Fibroblast of gingiva (primary cell): ENCODE results near the gene ST6GALNAC6.
"Not testable (repeated sequence)": the region's sequence is repeated elsewhere in the genome, so short reads cannot be mapped to it uniquely, and the experiment has no call there.

ENCODE experiments used
- DNase-seq: peaks from one replicate; pipeline ENCODE4 v3.0.0-alpha.2; 2011; ENCODE audit warnings: low read depth

ST6GALNAC6 gene

DNA sequence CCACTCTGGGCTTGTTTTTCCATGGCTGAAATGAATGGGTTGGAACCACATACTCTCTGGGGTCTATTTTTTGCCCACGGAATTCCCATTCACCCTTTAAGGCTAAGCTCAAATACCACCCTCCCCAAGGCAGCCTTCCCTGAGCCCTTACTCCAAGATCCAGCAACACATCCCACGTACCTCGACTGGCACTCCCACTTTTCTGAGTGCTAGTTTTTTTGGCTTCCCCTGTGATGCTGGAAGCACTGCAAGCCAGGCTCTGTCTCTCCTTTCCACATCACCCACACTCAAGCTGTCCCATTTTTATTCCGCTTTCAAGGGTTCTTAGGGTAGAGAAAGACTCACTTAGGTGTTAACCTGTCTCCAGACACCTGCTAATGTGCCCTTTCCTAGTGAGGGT lies 6.0 kb downstream of the ST6GALNAC6 start:
- DNase-seq, result no peak

DNA sequence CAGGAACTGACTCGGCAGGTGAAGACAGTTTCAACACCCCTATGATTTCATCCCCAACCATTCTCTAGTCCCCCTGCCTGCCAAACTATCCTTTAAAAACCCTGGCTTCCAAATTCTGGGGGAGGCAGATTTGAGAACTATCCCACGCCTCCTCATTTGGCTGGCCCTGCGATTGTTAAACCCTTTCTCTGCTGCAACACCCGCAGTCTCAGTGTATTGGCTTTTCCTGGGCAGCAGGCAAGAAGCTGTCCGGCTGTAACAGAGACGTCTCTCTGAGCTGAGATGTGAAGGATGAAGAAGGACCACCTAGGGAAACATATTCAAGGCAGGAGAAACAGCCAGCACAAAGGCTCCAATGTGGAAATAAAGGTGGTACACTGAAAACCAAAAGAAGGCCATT lies 6.6 kb downstream of the ST6GALNAC6 start:
- no peak for DNase-seq

DNA sequence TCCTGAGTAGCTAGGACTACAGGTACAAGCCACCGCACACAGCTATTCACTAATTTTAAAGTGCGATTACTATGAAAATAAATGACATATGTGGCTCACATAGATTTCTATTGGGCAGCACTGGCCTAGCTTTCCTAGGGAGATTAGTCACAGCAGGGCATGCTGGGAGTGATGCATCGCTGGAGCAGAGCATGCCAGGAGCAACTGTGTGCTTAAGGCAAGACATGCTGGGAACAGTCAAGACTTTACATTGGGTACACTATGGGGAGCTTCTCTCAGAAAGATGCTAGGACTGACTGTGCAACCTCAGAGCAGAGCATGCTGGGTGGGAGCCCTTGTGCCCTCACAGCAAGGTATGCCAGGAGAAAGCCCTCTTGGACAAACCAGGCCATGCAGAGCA lies 9.3 kb downstream of the ST6GALNAC6 start:
- DNase-seq, result no peak

DNA sequence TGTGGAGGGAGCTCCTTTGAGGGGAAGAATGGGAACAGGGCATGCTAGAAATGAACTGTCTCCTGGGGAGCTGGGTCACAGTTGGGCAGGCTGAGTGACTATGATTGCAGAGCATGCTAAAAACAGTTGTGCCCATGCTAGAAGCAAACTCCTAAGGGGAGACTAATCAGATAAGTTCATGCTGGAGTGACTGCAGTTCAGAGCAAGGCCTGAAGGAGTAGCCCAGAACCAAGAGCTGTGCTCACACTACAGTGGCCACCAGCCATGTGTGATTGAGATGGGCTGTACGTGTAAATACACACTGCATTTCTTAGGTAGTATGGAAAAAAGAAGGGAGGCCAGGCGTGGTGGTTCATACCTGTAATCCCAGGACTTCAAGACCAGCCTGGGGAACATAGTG lies 11.6 kb downstream of the ST6GALNAC6 start:
- DNase-seq, result no peak

DNA sequence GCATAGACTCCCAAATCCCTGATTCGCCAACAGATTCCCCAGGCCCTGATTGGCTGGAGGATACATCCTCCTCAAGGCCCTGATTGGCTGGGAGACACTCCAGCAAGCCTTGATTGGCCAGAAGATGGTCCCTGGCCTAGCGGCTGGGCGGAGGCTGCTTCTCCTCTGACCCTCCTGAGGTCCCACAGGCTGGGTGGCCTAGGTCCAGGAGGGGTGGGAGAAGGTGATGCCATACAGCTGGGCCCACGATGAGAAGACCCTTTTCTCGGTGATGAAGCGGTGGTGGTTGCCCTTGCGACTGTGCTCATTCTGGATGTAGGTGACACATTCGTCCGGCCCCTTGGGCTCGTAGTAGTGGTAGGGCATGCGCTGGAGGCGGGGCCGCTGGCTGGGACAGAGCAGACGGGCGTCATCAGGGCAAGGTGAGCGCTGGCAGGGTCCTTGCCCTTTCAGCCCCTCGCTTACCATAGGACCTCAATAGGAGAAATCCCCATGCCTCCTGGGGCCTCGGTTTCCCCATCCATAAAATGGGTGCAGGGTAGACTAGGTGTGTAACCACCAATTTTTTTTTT lies 12.9 kb downstream of the ST6GALNAC6 start:
- no peak for DNase-seq

DNA sequence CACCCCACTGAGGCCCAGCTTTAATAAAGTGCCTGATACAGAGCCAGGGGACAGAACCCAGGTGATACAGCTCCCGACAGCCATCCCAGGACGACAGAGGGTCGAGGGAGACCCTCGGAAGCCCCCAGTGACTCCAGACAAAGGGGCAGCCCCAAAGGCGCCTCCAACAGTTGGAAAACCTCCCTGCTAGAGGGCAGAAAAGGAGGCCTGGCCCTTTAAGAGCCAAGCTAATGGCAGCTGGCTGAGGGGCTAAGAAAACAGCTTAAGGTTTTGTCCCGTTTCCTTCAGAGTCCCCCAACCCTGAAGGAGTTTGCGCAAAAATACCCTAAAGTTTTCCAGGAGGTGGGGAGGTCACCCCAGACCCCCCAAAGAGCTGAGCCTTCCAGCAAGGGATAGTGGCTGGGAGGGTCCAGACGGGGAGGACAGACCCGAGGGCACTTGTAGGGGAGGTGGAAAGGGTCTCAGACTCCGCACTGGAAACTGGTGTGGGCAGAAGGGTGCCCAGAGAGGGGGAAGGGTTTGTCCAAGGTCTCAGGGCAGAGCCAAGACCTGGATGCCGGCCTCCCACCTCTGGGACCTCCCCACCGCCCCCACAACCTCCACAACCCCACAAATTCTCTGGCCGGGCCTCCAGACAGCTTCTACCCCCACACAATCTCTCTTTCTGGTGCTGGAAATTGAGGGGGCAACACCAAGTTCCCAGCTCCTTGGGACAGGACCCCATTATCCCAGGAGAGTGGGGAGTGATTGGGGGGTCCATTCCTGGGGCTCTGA lies 13.7 kb downstream of the ST6GALNAC6 start:
- no peak for DNase-seq

DNA sequence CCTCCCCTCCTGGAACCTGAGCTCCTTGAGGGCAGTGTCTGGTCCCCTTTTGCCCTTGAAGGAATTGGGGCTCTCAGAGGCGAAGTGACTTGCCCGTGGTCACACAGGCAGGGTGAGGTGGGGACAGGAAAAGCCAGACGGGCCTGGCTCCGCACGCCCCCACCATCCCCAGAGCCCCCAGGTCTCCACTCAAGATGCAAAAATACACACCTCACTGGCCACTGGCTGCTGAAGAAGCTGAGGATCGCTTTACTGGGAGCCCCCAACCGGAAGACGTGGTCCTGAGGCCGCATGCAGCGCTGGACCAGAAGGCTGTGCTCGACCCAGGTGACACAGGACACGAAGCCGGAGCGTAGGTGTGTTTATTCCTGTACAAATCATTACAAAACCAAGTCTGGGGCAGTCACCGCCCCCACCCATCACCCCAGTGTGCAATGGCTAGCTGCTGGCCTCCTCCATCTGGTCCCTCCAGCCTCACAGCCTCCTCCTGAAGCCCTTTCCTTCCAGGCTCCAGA lies 14.4 kb downstream of the ST6GALNAC6 start:
- DNase-seq, result no peak

DNA sequence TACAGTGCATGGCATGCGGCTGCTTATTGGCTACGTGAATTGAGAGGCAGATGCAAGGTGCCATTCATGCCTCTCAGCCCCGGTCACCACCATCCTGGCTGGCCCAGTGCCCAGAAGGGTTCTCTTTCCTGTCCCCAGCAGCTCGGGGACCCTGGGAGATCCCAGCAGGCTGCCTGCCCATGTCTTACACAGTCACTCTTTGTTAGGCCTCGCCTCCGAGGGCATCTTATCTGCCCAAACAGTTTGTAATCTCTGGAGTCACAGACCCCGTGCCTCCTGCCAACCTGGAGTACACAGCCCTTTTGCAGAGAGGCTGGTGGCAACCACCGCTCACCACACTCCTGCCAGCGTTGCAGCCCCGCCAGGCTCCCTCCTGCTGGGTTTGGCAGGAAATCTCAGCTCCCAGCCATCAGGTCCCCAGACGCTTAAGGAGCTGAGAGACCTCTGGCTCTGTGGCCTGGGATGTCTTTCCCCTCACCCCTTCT lies 14.9 kb downstream of the ST6GALNAC6 start:
- DNase-seq, result no peak

DNA sequence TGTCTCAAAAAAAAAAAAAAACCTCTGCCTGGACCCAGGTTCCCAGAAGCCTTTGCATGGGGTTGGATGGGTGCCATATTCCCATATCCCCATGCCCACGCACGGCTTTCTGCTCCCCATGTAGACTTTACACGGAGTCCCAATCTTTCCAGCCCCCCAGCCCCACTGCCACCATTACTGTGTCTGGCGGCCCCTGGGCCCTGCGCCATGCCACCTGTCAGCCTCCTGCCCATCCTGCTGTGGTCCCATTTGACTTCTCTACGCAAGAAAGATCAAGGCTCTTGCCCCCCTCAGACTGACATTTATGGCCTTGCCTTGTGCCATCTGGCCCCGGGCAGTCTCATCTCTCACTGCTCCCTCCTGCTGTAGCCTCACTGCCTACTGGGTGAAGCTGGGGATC lies 15.4 kb downstream of the ST6GALNAC6 start:
- DNase-seq, result no peak

DNA sequence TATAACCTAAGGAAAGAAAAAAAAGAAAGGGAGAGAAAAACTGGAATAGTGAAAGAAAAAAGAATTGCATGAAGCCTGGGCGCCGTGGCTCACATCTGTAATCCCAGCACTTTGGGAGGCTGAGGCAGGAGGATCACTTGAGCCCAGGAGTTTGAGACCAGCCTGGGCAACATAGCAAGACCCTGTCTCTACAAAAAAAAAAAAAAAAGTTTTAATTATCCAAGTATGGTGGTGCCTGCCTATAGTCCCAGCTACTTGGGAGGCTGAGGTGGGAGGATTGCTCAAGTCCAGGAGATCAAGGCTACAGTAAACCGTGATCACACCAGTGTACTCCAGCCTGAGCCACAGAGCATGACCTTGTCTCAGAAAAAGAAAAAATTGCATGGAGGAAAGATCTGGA lies 17.7 kb downstream of the ST6GALNAC6 start:
- not testable (repeated sequence) for DNase-seq

DNA sequence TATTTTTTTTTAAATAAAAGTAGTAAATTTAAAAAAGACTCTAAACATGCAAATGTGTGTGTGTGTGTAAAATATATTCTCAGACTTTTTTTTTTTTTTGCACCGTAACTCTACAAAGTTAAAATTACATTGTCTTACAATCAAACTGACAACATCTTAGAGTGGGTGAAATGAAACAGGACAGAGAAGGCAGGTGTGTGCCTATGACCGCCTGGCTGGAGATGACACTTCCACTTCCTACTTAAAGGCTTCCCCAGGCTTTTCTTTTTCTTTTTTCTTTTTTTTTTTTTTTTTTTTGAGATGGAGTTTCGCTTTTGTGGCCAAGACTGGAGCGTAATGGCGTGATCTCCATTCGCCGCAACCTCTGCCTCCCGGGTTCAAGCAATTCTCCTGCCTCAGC lies 19.3 kb downstream of the ST6GALNAC6 start:
- DNase-seq, result no peak

DNA sequence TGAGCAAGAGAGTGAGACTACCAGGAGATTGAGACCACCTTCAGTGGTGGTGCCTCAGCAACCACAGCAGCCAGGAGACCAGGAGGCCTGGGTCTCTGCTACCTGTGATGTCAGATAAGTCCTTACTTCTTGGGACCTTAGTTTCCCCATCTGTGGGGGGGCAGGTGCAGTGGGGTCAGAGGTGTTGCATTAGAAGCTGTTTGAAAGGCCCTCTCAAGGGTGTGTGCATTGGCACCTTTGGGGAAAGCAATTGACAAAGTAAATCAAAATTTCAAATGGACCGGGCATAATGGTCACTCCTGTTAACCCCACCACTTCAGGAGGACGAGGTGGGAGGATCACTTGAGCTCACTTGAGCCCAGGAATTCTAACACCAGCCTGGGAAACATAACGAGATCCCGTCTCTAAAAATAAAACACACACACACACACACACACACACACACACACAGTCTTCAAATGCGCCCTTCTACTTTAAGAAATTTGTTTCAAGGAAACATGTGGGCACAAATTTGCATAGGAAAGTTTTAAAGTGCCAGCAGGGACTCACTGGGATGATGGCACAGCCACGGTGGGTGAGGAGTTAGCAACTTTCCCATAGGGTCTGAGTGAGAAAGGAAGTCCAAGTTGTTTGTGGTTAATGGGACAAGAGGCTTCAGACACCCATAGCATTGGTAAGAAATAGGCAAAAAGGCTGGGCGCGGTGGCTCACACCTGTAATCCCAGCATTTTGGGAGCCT lies 20.6 kb downstream of the ST6GALNAC6 start:
- DNase-seq, result no peak

DNA sequence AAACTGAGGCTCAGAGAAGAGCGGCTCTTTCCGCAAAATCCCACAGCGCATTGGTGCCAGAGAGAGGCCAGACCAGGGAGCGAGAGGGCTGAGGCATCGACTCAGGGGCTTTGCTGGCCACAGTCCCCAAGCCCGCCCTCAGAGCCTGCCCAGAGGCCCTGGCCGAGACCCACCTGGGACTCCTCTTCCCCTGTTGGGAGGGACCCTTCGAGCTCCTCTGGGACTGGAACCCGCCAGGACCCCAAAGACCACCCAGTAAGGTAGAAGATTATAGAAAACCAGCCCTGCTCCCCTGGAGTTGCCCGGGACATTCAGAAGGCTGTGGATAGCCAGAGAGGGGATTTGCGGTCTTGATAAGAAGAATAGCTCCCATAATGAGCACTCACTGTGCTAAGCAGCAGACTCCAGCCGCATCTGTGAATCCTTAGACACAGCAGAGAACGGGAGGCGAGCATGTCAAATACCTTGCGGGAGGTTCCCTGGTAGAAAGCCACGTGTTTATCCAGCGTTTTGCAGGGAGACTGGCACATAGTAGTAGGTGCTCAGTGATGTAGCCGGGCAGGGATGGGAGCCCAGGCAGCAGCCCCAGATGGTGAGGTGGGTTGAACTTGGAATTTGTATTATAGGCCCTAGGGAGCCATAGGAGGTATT lies 21.3 kb downstream of the ST6GALNAC6 start:
- DNase-seq, result no peak

DNA sequence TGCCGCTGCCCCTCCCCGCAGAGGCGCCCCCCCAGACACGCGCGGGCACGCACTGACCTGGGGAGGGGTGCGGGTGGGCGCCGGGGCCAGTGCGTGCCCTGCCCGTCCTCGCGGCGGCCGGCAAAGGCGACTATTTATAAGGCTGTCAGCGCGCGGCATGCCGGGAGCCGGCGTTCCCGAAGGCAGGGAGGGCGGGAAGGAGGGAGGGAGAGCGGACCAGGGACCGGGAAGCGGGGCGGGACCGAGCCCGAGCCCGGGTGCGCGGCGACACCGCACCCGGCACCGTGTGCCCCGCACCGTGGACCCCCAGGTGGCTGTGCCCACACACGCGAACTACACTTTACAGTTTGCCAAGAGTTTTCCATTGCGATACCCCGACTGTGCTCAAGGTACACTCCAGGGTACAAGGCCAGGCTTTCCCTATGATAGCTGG lies 21.8 kb downstream of the ST6GALNAC6 start, which contains the start of gene AK1:
Gene AK1 (minus strand): TSS at position 110 of the 433 bp plus-strand sequence. CDS start 3,058 bp downstream, outside the sequence.
- DNase-seq, result peak; percentile 67

DNA sequence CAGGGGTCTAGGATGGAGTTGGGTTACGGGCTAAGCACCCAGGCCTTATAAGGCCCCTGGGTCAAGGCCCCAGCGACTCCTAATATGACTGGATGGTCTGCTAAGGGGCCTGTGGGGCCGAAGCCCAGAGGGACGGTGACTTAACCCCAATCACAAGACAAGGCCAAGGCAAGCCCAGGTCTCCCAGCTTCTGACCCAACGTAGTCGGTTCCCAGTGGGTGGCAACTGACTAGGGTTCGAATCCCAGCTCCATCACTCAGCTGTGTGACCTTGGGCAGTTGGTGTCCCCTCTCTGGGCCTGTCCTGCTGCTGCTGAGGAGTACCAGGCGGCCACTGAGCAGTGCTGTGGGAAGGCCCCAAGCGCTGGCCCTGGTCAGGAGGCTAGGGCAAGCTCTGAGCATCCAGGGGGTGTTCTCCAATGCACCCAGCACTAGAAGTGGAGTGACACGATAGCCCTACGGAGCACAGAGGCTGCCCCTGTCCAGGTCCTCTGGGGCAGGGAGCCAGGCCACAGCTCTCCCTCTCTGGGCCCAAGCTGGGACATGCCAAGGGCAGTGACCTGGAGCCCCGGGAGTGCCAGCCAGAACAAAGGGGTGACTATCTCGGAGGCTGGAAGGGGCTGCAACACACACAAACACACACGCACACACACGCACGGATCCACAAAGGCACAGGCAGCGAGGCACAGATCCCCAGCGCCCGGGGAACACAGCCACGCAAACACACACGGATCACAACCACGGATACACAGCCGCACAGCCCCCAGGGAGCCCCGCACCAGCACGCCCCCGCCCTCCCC lies 22.4 kb downstream of the ST6GALNAC6 start:
- no peak for DNase-seq

DNA sequence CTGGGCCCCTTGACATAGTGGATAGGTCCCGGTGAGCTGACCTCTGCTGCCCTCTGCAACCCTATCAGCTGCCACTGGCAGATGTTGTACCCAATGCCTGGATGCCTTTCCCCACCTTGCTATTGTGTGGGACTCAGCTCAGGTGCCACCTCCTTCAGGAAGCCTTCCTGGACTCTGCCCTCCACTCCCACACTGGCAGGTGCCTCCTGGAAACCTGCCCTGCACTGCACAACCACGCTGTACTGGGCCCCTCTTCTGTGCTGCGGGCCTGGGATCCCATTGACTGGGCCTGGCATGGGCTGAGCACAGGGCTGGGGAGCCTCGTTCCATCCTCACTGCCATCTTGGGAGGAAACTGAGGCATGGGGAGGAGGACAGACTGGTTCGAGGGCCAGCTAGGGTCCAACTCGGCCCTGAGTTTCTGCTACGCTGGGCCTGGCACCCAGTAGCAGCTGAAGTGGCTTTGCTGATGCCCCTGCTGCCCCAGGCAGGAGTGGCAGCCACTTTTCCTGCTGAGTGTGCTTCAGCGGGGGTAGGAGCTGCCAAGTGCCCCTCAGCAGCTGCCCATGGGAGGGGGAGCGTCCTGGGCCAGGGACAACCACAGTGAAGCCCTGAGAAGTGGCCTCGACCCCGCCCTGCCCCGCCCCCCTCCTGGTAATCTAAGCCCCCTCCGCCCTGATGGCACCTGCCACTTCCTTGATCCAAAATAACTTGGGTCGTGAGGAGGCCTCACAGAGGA lies 23.2 kb downstream of the ST6GALNAC6 start:
- DNase-seq, result no peak

DNA sequence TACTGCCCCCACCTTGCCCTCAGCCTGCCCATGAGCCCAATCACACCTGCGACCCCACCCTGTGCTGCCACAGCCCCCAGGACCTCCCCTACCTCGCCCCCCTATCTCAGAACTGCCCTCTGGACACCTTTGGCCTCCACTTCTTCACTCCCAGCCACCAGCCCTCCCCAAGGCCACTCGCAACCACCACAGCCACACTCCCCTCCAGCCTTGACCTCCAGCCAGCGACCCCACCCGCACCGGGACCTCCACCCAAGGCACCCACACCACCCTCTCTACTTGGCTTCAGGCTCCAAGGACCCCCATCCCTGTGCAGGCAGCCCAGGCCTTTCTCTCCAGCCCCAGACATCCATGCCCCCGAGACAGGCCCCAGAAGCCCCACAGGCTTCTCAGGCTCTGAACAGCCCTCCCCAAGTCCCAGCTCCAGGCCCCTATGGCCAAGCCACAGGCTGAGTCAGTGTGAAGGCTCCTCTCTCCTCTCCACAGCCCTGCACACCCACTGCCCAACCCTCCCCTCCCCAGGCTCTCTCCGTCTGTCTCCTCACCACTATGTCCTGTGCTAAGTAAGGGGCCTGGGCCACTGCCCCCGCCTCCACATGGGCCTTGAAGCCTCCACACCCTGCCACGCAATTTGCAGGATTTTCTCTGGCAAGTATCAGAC lies 24.0 kb downstream of the ST6GALNAC6 start:
- no peak for DNase-seq

DNA sequence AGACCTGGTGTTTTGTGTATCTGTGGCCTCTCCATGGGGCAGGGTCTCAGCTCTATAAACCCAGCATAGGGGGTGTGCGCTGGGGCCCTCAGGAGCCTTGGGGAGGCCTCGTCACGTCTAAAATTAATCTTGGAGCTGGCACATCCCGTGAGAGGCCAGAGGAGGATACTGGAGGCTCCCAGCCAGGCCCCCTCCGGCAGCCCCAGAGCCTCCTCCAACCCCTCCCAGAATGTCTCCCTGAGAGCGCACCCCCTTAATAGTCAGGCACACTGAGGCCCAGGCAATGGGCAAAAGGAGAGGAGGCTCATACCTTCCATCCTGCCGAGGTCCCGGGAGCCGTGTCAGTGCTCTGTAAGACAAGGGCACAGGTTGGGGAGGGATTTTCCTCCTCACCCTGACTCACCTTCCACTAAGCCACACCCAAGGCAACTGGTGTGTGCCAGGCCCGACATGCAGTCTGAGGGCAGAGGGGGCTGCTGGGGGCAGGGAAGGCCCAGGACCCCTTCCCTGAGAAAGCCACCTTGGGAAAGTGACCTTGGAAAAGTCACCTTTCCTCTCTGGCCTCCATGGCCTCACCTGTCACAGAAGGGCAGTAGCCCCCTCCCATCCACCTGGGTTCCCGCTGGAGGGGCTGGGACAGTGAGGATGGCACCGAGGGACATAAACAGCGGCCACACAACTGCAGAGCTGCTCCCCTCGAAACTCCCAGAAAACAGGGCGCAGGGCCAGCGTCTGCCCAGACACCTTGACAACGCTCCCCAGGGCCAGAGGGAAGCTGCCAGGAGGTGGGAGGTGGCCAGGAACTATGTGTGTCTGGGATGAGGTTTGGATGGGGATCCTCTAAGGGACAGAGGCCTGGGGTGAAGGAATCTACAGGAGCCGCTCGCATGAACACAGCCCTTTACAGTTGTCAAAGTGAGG lies 24.8 kb downstream of the ST6GALNAC6 start:
- DNase-seq, result no peak

DNA sequence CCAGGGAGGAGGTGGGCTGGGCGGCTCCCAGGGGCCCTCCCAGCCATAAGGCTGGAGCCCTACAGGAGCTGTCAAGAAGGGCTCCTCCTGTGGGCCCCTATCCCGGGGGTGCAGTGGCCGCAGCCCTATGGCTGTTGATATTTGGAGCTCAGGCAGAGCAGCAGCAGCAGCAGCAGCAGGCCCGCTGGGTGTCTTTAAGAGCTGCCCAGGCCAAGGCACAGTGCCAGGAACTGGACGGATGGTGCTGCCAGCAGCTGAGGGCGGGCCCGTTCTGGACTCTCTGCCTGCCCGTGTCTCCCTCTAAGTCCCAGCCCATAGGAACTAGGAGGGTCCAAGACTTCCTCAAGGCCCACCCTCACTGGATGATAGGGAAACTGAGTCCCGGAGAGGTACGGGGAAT lies 25.5 kb downstream of the ST6GALNAC6 start:
- peak; percentile 84 for DNase-seq
